ENCODE results near the gene IL2. TPM values are rescaled to one million over a fixed set of nuclear protein-coding genes. Genes with fewer than 3 reads are reported as not detected.

The IL2 gene
- total RNA-seq, 1 experiment from 2014 or later = 1.3 TPM

DNA sequence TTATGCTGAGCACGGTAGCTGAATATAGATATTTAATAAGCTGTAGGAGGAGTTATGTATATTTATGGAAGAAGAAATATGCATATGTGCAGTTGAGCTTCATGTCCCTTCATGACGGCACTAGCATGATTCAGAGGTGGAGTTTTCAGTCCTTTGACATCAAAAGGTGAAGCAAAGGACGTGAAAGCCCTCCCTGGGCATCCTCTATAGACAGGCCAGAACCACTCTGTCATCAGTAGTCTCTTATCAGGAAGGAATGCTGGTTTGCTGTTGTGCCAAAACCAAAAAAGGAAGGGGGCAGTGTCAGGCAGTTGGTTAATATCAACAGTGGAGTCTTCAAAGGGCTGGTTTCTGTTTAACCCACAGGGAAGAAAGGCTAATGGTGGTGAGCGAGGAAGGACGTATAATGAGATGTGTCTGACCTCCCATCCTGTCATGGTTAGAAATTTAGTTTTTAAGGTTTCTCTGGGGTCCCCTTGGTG is 23.5 kb upstream of the IL2 start:
- Histone ChIP-seq H3K4me1 (ENCODE audit: control insufficient read depth in 1 of 2, insufficient read depth in 2 of 2, low read length in 2 of 2) (no peaks in the 10 kb centered on the region), H4K20me1 (ENCODE audit: insufficient read depth) (no peaks in the 10 kb centered on the region), H3K4me2 (ENCODE audit: low read length) (no peak overlapping the region), H2AFZ (ENCODE audit: low read depth, low read length, poor library complexity, severe bottlenecking) (no peak overlapping the region), H3K4me3 (replicated peaks in 1 of 2; ENCODE audit: low read depth in 1 of 2, low read length in 2 of 2) (no peak overlapping the region), H3K27ac (ENCODE audit: low read depth, low read length) (no peak overlapping the region), H3K36me3 (ENCODE audit: control insufficient read depth in 1 of 2, insufficient read depth in 2 of 2, low read length in 2 of 2) (no peaks in the 10 kb centered on the region), H3K9me3 (ENCODE audit: control insufficient read depth in 1 of 2, insufficient read depth in 1 of 2, low read depth in 1 of 2, low read length in 2 of 2) (no peaks in the 10 kb centered on the region), H3K9me2 (ENCODE audit: insufficient read depth) (no peaks in the 10 kb centered on the region), H3K79me2 (ENCODE audit: insufficient read depth, low read length) (no peaks in the 10 kb centered on the region), H3K27me3 (ENCODE audit: insufficient read depth, low read length) (no peaks in the 10 kb centered on the region), H3K9ac (ENCODE audit: low read length) (no peak overlapping the region)
- DNase-seq (ENCODE audit: low read depth, low spot score) (no peak), ATAC-seq (no peak)
- CTCF ChIA-PET = no interaction called here
- intact Hi-C loops (cut with micrococcal nuclease) = no loop called here
- BruUV-seq (replicated peaks) = no TSS peak
- POLR2A ChIA-PET = no interaction called here
- TF ChIP-seq SP1 (IDR thresholded peaks at IDR 0.05; ENCODE audit: low read depth) (no peak), TCF7L2 (IDR thresholded peaks at IDR 0.05; ENCODE audit: borderline replicate concordance, extremely low read depth, insufficient read depth, insufficient read length) (no peak), EZH2 (IDR thresholded peaks at IDR 0.05) (no peak), ZNF274 (IDR thresholded peaks at IDR 0.05; ENCODE audit: low read depth, low read length) (no peak), YY1 (IDR thresholded peaks at IDR 0.05; ENCODE audit: extremely low read depth, insufficient replicate concordance, low read depth, low read length) (no peak), SIN3A (IDR thresholded peaks at IDR 0.05; ENCODE audit: low read depth) (no peak), POLR2AphosphoS5 (IDR thresholded peaks at IDR 0.05; ENCODE audit: low read depth, low read length) (no peak), RAD21 (IDR thresholded peaks at IDR 0.05; ENCODE audit: low read depth) (no peak), ELF1 (IDR thresholded peaks at IDR 0.05; ENCODE audit: borderline replicate concordance, low read depth) (no peak), CBX3 (IDR thresholded peaks at IDR 0.05; ENCODE audit: low read depth) (no peak), ZFX (IDR thresholded peaks at IDR 0.05) (no peak)
- TF ChIP-seq, protein P1, sequence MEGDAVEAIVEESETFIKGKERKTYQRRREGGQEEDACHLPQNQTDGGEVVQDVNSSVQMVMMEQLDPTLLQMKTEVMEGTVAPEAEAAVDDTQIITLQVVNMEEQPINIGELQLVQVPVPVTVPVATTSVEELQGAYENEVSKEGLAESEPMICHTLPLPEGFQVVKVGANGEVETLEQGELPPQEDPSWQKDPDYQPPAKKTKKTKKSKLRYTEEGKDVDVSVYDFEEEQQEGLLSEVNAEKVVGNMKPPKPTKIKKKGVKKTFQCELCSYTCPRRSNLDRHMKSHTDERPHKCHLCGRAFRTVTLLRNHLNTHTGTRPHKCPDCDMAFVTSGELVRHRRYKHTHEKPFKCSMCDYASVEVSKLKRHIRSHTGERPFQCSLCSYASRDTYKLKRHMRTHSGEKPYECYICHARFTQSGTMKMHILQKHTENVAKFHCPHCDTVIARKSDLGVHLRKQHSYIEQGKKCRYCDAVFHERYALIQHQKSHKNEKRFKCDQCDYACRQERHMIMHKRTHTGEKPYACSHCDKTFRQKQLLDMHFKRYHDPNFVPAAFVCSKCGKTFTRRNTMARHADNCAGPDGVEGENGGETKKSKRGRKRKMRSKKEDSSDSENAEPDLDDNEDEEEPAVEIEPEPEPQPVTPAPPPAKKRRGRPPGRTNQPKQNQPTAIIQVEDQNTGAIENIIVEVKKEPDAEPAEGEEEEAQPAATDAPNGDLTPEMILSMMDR (IDR thresholded peaks at IDR 0.05 in 2 of 3, conservative IDR thresholded peaks at IDR 0.05 in 1 of 3; ENCODE audit: borderline replicate concordance in 1 of 3, insufficient read depth in 1 of 3, low read depth in 2 of 3, low read length in 2 of 3) = no peak
- TF ChIP-seq, protein P2, sequence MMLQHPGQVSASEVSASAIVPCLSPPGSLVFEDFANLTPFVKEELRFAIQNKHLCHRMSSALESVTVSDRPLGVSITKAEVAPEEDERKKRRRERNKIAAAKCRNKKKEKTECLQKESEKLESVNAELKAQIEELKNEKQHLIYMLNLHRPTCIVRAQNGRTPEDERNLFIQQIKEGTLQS (IDR thresholded peaks at IDR 0.05) = no peak
- RAD21 ChIA-PET (ENCODE audit: low non-redundant PET in 1 of 2, low total read pairs in 2 of 2, uncharacterized antibody in 2 of 2, unreplicated experiment in 2 of 2) = no interaction called here
